ENCODE measurements around the gene RETREG3. TPM values are rescaled to one million over a fixed set of nuclear protein-coding genes. Genes with fewer than 3 reads are reported as not detected.

The RETREG3 gene
- total RNA-seq, 1 experiment from 2014 or later = 38.5 TPM

DNA sequence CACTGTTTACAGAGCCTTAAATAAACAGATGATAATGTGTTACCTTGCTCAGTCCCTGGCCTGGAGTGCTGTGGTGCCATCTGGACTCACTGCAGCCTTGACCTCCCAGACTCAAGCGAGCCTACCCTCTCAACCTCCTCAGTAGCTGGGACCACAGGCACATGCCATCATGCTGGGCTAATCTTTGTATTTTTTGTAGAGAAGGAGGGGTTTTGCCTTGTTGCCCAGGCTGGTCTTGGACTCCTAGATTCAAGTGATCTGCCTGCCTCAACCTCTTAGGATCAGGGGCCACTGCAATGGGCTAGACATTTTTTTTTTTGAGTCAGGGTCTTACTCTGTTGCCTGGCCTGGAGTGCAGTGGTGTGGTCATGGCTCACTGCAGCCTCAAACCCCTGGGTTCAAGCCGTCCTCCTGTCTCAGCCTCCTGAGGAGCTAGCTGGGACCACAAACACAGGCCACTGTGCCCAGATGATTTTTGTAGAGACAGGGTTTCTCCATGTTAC, 78.2 kb downstream of the RETREG3 start:
- Histone ChIP-seq H3K79me2 (ENCODE audit: insufficient read depth, low read length) (no peaks in the 10 kb centered on the region), H3K27ac (ENCODE audit: low read depth, low read length) (peak overlapping the region; percentile 60; the same call in 1 of the 2 replicates), H2AFZ (ENCODE audit: low read depth, low read length, poor library complexity, severe bottlenecking) (no peak overlapping the region), H3K9ac (ENCODE audit: low read length) (no peak overlapping the region), H3K4me1 (ENCODE audit: control insufficient read depth in 1 of 2, insufficient read depth in 2 of 2, low read length in 2 of 2) (peaks cover 27 to 55% of the 10 kb centered on the region in 2 experiments), H3K9me2 (ENCODE audit: insufficient read depth) (no peaks in the 10 kb centered on the region), H3K27me3 (ENCODE audit: insufficient read depth, low read length) (no peaks in the 10 kb centered on the region), H4K20me1 (ENCODE audit: insufficient read depth) (no peaks in the 10 kb centered on the region), H3K4me2 (ENCODE audit: low read length) (peak overlapping the region; percentile 80; the same call in 1 of the 2 replicates), H3K36me3 (ENCODE audit: control insufficient read depth in 1 of 2, insufficient read depth in 2 of 2, low read length in 2 of 2) (no peaks in the 10 kb centered on the region), H3K9me3 (ENCODE audit: control insufficient read depth in 1 of 2, insufficient read depth in 1 of 2, low read depth in 1 of 2, low read length in 2 of 2) (no peaks in the 10 kb centered on the region), H3K4me3 (replicated peaks in 1 of 2; ENCODE audit: low read depth in 1 of 2, low read length in 2 of 2) (no peak overlapping the region)
- ATAC-seq (no peak), DNase-seq (ENCODE audit: low read depth, low spot score) (no peak)
- no TSS peak for BruUV-seq (replicated peaks)
- RAD21 ChIA-PET (ENCODE audit: low non-redundant PET in 1 of 2, low total read pairs in 2 of 2, uncharacterized antibody in 2 of 2, unreplicated experiment in 2 of 2) = no interaction called here
- CTCF ChIA-PET = interaction anchor here (0.9 to 2.3 kb wide), 4 partner anchors 12 to 209 kb away, joined by 3 to 11 read pairs (median 4); no protein-coding TSS in a partner anchor
- POLR2A ChIA-PET = interaction anchor here (1.3 to 2.0 kb wide), 2 partner anchors 10 to 11 kb away, joined by 3 to 5 read pairs; no protein-coding TSS in a partner anchor
- intact Hi-C loops (cut with micrococcal nuclease) = no loop called here
- no peak for TF ChIP-seq RAD21 (IDR thresholded peaks at IDR 0.05; ENCODE audit: low read depth)
- no peak for TF ChIP-seq TCF7L2 (IDR thresholded peaks at IDR 0.05; ENCODE audit: borderline replicate concordance, extremely low read depth, insufficient read depth, insufficient read length)
- no peak for TF ChIP-seq SIN3A (IDR thresholded peaks at IDR 0.05; ENCODE audit: low read depth)
- TF ChIP-seq CEBPB (IDR thresholded peaks at IDR 0.05; ENCODE audit: low read depth) = no peak
- TF ChIP-seq ELF1 (IDR thresholded peaks at IDR 0.05; ENCODE audit: borderline replicate concordance, low read depth) = no peak
- no peak for TF ChIP-seq SP1 (IDR thresholded peaks at IDR 0.05; ENCODE audit: low read depth)

Other genes with a start within 250 kb of the RETREG3 start
- gene STAT3, start 220.9 kb downstream of the RETREG3 start, total RNA-seq (2021; ENCODE audit: unreplicated experiment) = 61.0 TPM
- gene CAVIN1, start 186.1 kb downstream of the RETREG3 start, total RNA-seq (2021; ENCODE audit: unreplicated experiment) = 79.7 TPM
- gene ATP6V0A1, start 150.5 kb downstream of the RETREG3 start, total RNA-seq (2021; ENCODE audit: unreplicated experiment) = 65.2 TPM
- gene NAGLU, start 73.1 kb downstream of the RETREG3 start, total RNA-seq (2021; ENCODE audit: unreplicated experiment) = 17.7 TPM
- 1.4 TPM for gene HSD17B1, start 56.5 kb downstream of the RETREG3 start, total RNA-seq (2021; ENCODE audit: unreplicated experiment)
- 137 TPM for gene COASY, start 47.2 kb downstream of the RETREG3 start, total RNA-seq (2021; ENCODE audit: unreplicated experiment)
- gene MLX, start 42.3 kb downstream of the RETREG3 start, total RNA-seq (2021; ENCODE audit: unreplicated experiment) = 47.9 TPM
- 24.3 TPM for gene PSMC3IP, start 31.6 kb downstream of the RETREG3 start, total RNA-seq (2021; ENCODE audit: unreplicated experiment)
- 139 TPM for gene TUBG1, start 309 bp upstream of the RETREG3 start, total RNA-seq (2021; ENCODE audit: unreplicated experiment)
- gene TUBG2, start 49.9 kb upstream of the RETREG3 start, total RNA-seq (2021; ENCODE audit: unreplicated experiment) = 20.9 TPM
- 66.3 TPM for gene PLEKHH3, start 67.6 kb upstream of the RETREG3 start, total RNA-seq (2021; ENCODE audit: unreplicated experiment)
- gene CCR10, start 72.5 kb upstream of the RETREG3 start, total RNA-seq (2021; ENCODE audit: unreplicated experiment) = 0.66 TPM
- 6.4 TPM for gene CNTNAP1, start 73.2 kb upstream of the RETREG3 start, total RNA-seq (2021; ENCODE audit: unreplicated experiment)
- gene EZH1, start 135.7 kb upstream of the RETREG3 start, total RNA-seq (2021; ENCODE audit: unreplicated experiment) = 29.3 TPM
- gene RAMP2, start 151.9 kb upstream of the RETREG3 start, total RNA-seq (2021; ENCODE audit: unreplicated experiment) = not detected
- gene VPS25, start 164.1 kb upstream of the RETREG3 start, total RNA-seq (2021; ENCODE audit: unreplicated experiment) = 57.0 TPM
- gene WNK4, start 171.2 kb upstream of the RETREG3 start, total RNA-seq (2021; ENCODE audit: unreplicated experiment) = 4.5 TPM
- gene COA3, start 189.3 kb upstream of the RETREG3 start, total RNA-seq (2021; ENCODE audit: unreplicated experiment) = 37.1 TPM
- gene CNTD1, start 189.5 kb upstream of the RETREG3 start, total RNA-seq (2021; ENCODE audit: unreplicated experiment) = not detected
- 84.3 TPM for gene BECN1, start 214.9 kb upstream of the RETREG3 start, total RNA-seq (2021; ENCODE audit: unreplicated experiment)
- gene PSME3, start 224.0 kb upstream of the RETREG3 start, total RNA-seq (2021; ENCODE audit: unreplicated experiment) = 163 TPM
- gene AOC2, start 235.2 kb upstream of the RETREG3 start, total RNA-seq (2021; ENCODE audit: unreplicated experiment) = 8.0 TPM
- 5.9 TPM for gene AOC3, start 241.8 kb upstream of the RETREG3 start, total RNA-seq (2021; ENCODE audit: unreplicated experiment)